IPS-18c (cell line): ENCODE measurements around the gene ZNF280B.
"Not testable (repeated sequence)": the region's sequence is repeated elsewhere in the genome, so short reads cannot be mapped to it uniquely, and the experiment has no call there.

ENCODE experiments used
- H3K4me3 ChIP-seq: 2 replicates; pipeline ENCODE4 v1.7.0; 2013; ENCODE audit warnings: low read depth, mild to moderate bottlenecking, low read length, moderate library complexity; ENCODE audit not compliant: insufficient read depth
- H3K9me3 ChIP-seq: one replicate; pipeline ENCODE4 v1.6.1; 2013; ENCODE audit warnings: mild to moderate bottlenecking, low read length, moderate library complexity; ENCODE audit not compliant: control insufficient read depth, insufficient read depth

Gene ZNF280B

DNA sequence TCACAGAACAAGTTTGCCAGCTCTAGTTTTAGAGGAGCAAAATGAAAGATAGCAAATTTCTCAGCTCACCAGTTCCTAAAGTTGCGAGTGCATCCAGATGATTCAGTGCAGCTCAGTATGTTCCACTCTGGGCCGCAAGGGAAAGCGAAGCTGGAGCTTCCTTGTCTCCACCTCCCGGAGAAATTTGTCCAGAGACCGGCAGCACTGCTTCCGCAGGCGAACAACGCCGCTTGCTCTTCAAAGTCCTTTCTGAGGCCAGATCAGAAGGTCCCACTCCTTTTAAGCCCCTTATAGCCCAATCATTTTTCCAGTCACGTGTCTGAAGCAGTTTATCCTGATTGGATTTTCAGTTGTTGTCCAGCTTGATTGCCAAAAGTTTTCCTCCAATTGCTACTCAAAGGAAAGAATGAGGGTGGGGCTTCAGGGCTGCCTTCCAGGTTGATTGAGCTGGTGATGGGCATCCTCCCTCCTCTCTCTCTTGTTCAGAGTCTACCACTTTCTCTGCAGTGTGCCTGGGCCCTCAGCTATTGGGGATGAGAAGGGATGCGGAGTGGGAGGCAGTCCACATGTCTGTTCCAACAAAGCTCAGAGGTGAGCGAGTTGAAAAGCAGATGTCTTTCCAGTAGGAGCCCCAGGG is 11.6 kb upstream of the ZNF280B start, which contains the start of gene ZNF280A:
ZNF280A (minus strand) TSS at position 251 of the 637 bp plus-strand sequence. CDS start 4,640 bp downstream, outside the sequence.
- Histone ChIP-seq H3K9me3 (no peaks in the 10 kb centered on the region), H3K4me3 (no peak within 1 kb of the TSS)

DNA sequence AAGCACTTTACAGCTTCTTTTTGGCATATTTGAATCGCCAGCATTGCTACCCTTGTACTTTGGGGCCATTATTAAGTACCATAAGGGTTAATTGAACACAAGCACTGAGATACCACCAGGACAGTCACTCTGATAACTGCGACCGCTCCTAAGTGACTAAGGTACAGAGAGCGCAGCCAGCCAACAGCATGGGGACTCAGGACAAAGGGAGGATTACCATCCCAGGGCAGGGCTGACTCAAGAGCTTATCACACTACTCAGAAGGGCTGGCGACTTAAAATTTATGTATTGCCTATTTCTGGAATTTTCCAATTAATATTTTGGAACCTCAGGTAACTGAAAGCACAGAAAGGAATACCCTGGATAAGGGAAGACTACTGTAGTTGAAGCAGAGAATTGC is 11.0 kb upstream of the ZNF280B start:
- no peak overlapping the region for H3K4me3 ChIP-seq

DNA sequence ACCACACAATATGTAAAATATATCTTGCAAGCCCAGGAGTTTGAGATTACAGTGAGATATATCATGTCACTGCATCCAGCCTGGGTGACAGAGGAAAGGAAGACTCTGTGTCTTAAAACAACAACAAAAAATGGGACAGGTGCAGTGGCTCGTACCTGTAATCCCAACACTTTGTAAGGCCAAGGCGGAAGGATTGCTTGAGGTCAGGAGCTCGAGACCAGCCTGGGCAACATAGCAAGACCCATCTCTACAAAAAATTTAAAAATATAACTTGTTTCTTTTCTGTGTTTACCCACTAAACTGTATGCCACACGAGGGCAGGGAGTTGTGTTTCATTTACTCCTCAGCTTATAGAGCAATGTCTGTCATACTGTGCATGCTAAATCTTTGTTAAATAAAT is 8.4 kb upstream of the ZNF280B start:
- H3K4me3 ChIP-seq = no peak overlapping the region

More for the DNA sequence above, 11.0 kb upstream of the ZNF280B start:
- no peaks in the 10 kb centered on the region for H3K9me3 ChIP-seq

DNA sequence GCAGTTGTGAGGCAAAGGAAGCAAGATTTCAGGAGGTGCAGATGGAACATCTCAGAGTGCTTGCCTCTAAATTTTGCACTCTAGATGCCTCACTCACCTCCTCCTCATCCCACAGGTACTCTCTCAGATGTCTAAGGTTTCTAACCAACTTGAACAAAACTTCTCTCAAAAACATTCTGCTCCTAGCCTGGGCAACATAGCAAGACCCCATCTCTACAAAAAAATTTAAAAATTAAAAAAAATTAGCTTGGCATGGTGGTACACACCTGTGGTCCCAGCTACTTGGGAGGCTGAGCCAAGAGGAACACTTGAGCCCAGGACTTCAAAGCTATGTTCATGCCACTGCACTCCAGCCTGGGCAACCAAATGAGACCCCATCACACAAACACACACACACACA is 7.3 kb upstream of the ZNF280B start:
- H3K4me3 ChIP-seq = no peak overlapping the region
- no peaks in the 10 kb centered on the region for H3K9me3 ChIP-seq

More for the DNA sequence above, 8.4 kb upstream of the ZNF280B start:
- no peaks in the 10 kb centered on the region for H3K9me3 ChIP-seq

DNA sequence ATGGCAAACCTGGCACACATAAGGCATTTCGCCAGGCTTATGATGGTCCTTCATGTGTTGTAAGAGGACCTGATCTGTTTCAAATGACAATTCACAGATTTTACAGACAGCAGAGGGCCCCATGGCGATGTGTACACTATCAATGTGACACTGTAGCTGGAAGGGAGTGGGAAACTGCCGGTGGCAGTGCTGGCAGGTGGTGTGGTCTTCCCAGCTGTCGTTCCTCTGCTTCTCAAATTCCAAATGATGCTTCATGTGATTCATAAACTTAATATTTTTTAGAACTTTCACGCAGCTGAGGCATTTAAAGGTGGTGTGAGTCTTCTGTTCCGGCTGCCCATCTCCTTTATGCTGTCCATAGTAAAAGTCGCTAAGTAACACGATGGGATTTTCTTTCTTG is 5.9 kb upstream of the ZNF280B start:
- H3K4me3 ChIP-seq, H3K9me3 ChIP-seq: not testable (repeated sequence)

DNA sequence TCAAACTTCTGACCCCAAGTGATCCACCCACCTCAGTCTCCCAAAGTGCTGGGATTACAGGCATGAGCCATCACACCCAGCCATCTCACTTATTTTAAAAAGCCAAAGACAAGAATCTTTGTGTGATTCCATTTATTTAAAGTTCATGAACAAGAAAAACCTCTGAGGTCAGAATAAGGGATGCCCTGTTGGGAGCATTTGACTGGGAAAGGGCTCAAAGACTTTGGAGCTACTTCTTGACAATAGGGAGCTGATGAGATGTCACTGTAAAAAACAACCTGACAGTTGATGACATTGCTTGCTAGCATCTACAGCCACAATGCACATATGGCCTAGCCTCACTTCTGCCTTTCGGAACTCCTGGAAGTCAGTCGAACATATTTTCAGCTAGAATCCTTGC is 5.1 kb upstream of the ZNF280B start:
- H3K9me3 ChIP-seq = no peaks in the 10 kb centered on the region
- no peak overlapping the region for H3K4me3 ChIP-seq

DNA sequence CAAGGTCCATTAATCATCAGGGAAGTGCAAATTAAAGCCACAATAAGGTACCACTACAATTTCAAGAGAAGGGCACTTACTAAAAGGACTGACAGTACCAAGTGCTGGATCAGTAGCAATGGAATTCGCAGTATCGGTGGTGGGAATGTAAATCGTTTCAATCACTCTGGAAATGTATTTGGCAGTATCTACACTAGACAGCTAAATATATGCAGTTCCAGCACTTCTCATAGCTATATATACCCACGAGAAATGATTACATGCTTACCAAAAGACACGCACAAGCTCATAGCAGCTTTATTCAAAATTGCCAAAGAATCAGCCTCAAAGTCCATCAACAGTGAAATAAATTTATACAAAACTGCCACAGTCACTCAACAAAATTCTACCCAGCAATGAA is 4.4 kb upstream of the ZNF280B start:
- Histone ChIP-seq H3K9me3 (no peaks in the 10 kb centered on the region), H3K4me3 (no peak overlapping the region)

DNA sequence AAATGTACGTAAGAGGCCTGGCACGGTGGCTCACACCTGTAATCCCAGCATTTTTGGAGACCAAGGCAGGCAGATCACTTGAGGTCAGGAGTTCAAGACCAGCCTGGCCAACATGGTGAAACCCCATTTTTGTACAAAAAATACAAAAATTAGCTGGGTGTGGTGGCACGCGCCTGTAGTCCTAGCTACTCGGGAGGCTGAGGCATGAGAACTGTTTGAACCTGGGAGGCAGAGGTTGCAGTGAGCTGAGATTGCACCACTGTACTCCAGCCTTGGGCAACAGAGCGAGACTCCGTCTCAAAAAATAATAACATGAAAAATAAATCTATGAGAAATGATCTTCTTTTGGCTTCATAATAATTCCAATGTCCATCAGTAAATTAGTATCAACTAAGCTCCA is 2.3 kb upstream of the ZNF280B start:
- not testable (repeated sequence) for H3K9me3 ChIP-seq, H3K4me3 ChIP-seq

DNA sequence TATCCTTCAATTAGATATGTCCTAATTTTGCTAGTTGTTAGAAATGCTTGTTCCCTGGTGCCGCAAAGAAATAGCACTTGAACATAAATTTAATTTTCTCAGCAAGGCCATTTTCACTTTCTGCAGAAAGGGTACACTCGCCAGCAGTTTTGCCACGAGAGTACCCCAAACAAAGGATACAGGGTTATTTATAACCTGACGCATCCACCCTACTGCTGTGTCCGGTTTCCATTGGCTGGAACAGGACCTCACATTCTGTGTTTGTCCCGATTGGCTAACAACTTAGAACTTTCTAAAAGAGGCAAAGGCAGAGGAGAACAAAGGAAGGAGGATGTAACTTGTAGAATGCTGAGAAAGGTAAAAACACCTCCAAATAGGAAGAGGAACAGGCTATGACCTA is 1.4 kb upstream of the ZNF280B start:
- not testable (repeated sequence) for H3K9me3 ChIP-seq, H3K4me3 ChIP-seq

DNA sequence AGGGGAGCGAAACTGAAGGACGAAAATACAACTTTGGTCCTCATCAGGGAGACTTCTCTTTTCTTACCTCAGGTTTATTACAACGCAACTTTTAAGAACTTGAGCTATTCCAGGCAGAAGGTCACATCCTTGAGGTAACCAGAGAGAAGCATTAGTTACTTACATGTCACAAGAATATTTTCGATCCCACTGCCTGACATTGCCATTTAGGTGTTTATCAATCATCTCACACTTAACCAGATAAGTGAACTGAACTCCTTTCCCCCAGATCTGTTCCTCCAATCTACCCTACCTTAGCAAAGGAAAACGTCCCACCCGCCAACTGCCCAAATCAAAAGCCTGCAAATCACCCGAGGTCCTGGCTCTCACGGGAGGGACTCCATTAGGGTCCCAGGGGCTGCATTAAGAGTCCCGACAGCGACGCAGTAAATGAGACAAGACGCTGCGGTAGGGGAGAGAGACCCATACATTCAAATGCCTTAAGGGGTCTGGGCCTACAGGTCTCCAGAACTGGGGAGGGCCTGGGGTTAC is 734 bp downstream of the ZNF280B start:
- Histone ChIP-seq H3K4me3 (peak overlapping the region; percentile 91), H3K9me3 (no peaks in the 10 kb centered on the region)

DNA sequence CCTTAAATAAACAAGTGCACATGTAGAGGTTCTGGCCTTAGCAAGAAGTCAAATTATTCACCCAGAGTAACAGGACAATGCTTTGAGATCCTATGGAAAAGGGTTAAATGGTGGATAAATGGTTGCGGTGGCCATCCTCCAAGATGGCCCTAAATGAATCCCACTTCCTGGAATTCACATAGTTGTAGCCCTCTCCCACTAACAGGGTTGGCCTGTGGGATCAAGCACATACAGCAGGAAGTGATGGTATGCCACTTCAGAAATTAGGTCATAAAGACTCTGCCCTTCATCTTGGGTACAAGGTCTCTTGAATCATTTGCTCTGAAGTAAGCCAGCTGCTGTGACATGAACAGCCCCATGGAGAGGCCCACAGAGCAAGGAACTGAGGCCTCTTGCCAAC is 1.8 kb downstream of the ZNF280B start:
- no peaks in the 10 kb centered on the region for H3K9me3 ChIP-seq
- no peak overlapping the region for H3K4me3 ChIP-seq

DNA sequence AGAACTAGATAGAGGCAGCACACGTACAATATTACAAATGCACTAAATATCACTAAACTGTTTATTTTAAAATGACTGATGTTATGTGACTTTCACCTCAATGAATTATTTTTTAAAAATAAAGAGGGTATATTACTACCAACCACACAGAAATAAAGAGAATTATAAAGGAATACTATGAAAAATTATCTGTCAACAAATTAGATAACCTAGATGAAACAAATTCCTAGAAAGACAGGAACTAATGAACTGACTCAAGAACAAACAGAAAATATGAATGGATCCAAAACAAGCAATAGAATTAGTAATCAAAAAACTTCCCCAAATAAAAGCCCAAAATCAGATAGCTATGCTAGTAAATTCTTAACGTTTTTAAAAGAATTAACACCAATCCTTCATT is 10.3 kb downstream of the ZNF280B start:
- H3K9me3 ChIP-seq = no peaks in the 10 kb centered on the region
- no peak overlapping the region for H3K4me3 ChIP-seq

DNA sequence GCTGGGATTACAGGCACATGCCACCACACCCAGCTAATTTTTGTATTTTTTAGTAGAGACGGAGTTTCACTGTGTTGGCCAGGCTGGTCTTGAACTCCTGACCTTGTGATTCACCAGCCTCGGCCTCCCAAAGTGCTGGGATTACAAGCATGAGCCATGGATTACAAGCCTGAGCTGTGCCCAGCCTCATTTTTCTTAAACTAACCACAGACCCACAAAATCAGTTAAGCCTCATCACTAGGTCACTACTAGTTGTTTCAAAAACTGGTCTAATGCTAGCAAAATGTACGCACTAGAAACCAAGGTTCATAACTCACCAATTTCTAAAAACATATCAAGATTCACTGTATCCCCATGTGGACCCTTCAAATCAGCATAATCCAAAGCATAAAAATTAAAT is 17.0 kb downstream of the ZNF280B start:
- not testable (repeated sequence) for H3K4me3 ChIP-seq, H3K9me3 ChIP-seq

DNA sequence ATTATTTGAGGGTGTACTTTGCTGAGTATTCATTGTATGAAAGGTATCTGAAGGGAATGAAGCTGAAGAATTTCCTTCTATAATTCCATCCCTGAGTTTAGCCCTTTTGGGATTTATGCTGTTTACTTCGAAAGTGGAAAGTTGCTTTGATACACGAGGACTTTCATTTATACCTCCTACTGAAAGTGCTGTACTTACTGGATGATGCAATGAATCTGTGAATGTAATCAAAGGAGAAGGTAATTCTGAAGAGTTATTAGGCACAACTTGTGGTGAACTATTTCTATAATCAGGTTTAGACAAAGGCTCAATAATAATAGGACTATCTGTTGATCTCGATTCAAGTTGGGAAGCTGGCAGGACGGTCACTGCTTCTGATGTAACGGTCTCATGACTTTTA is 19.8 kb downstream of the ZNF280B start:
- no peak overlapping the region for H3K4me3 ChIP-seq
- H3K9me3 ChIP-seq = no peaks in the 10 kb centered on the region

DNA sequence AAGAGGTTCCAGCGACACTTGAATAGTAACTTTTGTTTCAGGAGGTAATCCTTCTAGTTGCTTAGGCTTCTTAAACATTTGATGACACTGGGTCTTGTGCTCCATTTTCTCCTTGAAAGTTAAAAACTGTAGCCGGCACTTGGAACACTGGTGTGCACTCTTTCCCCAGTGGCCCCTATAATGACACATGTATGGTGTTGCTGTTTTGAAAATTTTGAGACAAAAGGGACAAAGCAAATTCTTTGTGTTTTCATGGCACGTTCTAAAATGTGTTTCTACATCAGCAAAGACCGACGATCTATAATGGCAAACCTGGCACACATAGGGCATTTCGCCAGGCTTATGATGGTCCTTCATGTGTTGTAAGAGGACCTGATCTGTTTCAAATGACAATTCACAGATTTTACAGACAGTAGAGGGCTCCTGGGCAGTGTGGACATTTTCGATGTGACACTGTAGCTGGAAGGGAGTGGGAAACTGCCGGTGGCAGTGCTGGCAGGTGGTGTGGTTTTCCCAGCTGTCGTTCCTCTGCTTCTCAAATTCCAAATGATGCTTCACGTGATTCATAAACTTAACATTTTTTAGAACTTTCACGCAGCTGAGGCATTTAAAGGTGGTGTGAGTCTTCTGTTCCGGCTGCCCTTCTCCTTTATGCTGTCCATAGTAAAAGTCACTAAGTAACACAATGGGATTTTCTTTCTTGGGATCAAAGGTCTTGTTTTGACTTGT is 20.5 kb downstream of the ZNF280B start:
- Histone ChIP-seq H3K4me3 (no peak overlapping the region), H3K9me3 (no peaks in the 10 kb centered on the region)

DNA sequence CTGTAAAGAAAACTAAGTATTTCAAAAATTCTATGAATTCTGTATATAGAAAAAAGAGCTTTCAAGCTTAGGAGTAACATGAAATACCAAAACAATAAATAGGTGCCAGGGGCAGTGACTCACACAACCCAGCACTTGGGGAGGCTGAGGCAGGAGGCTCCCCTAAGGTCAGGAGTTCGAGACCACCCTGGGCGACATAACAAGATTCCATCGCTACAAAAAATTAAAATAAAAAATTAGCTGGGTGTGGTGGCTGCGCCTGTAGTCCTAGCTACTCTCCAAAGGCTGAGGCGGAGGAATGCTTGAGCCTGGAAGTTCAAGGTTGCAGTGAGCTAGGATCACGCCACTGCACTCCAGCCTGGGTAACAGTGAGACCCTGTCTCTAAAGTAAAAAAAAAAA is 21.5 kb downstream of the ZNF280B start:
- H3K4me3 ChIP-seq = no peak overlapping the region

DNA sequence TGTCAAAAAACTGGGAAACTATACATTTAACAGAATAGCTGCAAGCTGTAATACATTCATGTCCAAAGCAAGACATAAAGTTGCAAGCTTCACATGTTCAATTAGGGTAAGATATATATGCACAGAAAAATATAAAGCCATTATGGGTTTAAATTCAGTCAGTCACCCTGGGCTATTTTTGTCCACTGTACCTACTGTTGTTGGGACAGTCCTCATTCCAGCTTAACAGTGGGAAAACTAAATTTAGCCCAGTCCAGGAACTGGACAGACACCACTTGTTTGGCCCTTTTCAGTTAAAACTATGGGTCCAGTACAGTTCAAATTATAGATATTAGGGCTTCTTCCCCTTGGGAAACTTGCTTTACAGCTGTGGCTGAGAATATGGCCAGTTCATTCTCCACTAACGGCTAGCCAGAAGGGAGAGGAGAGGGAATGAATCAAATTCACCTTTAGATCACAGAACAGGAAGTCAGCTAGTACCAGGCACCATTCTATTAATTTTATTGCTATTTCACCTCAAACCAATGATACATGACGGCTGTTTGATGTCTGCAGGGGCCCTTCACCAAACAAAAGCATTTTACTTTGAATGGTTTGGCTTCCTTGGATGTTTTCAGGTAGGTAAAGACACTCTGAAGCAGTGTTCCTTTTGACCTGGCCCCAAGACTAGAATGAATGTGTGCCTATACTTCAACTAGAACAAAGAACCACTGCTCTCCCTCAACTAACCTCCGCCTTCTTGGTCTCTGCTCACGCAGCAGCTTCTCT is 22.2 kb downstream of the ZNF280B start:
- H3K9me3 ChIP-seq = no peaks in the 10 kb centered on the region
- no peak overlapping the region for H3K4me3 ChIP-seq

More for the DNA sequence above, 21.5 kb downstream of the ZNF280B start:
- no peaks in the 10 kb centered on the region for H3K9me3 ChIP-seq

DNA sequence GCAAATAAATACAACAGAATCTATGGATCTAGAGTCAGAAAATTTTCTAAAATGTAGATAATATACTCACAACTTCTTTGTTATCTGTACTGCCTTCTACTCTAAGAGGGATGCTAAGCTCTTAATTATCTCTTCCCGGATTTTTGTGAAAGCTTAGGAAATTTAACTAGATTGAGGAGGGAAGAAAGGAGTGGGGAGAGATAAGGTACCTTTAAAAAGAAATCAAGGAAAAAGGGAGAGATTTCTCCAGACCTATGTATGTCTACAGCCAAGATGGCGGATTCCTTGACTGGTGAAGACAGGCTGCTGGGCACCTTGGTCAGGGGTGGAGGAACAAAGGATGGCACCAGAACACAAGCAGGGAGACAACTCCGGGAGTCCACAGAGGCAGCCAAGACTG is 23.0 kb downstream of the ZNF280B start:
- H3K4me3 ChIP-seq = no peak overlapping the region
- H3K9me3 ChIP-seq = no peaks in the 10 kb centered on the region
